Activated B cell treated with CpG ODN at 0.5 μM for 24 hours (primary cell): ENCODE results near the gene ERC2. TPM values are rescaled to one million over a fixed set of nuclear protein-coding genes. Genes with fewer than 3 reads are reported as not detected.

Experiments
- ATAC-seq: fragments of 200-7000 bp; cut with Tn5 transposase; one replicate; pipeline ENCODE4 v1.10.0; 2021; ENCODE audit warnings: low read depth, mild to moderate bottlenecking, moderate library complexity
- CTCF ChIA-PET: fragments of 350-600 bp; sonication (Branson Sonifier 250); formaldehyde crosslinking; loops from one replicate; lab custom pipeline; 2021; ENCODE audit warnings: antibody characterized with exemption; lab: Charles Lee
- POLR2A ChIA-PET: fragments of 350-600 bp; sonication (Branson Sonifier 250); formaldehyde crosslinking; loops from one replicate; lab custom pipeline; 2021; ENCODE audit warnings: antibody characterized with exemption; lab: Charles Lee
- DNase-seq: peaks from one replicate; pipeline ENCODE4 v3.0.0; 2022
- H3K27ac Mint-ChIP-seq: one replicate; pipeline ENCODE4 v1.8.0; 2020; ENCODE audit warnings: mixed read lengths
- H3K27me3 Mint-ChIP-seq: one replicate; pipeline ENCODE4 v1.8.0; 2021; ENCODE audit warnings: mixed read lengths
- H3K36me3 Mint-ChIP-seq: one replicate; pipeline ENCODE4 v1.8.0; 2021; ENCODE audit warnings: low read depth, mixed read lengths
- H3K4me1 Mint-ChIP-seq: one replicate; pipeline ENCODE4 v1.8.0; 2021; ENCODE audit warnings: mixed read lengths
- H3K4me3 Mint-ChIP-seq: one replicate; pipeline ENCODE4 v1.8.0; 2020; ENCODE audit warnings: mild to moderate bottlenecking, mixed read lengths
- H3K9me3 Mint-ChIP-seq: one replicate; pipeline ENCODE4 v1.8.0; 2020; ENCODE audit warnings: mixed read lengths
- intact Hi-C: fragments of 100-400 bp; cut with micrococcal nuclease; formaldehyde crosslinking; loops from one replicate; pipeline ENCODE4 v1.15.1; 2024
- total RNA-seq: library from RNA; stranded (reverse); gene quantifications from 2 replicates; pipeline ENCODE4 v1.2.3, GENCODE V29; 2022
- TF ChIP-seq, protein P1 (sequence below): fragments of 200-600 bp; IDR thresholded peaks from one replicate; pipeline ENCODE4 v1.8.0; 2022; ENCODE audit warnings: antibody characterized with exemption, mild to moderate bottlenecking

Gene ERC2
- total RNA-seq, 1 donor from 2014 or later: not detected

DNA sequence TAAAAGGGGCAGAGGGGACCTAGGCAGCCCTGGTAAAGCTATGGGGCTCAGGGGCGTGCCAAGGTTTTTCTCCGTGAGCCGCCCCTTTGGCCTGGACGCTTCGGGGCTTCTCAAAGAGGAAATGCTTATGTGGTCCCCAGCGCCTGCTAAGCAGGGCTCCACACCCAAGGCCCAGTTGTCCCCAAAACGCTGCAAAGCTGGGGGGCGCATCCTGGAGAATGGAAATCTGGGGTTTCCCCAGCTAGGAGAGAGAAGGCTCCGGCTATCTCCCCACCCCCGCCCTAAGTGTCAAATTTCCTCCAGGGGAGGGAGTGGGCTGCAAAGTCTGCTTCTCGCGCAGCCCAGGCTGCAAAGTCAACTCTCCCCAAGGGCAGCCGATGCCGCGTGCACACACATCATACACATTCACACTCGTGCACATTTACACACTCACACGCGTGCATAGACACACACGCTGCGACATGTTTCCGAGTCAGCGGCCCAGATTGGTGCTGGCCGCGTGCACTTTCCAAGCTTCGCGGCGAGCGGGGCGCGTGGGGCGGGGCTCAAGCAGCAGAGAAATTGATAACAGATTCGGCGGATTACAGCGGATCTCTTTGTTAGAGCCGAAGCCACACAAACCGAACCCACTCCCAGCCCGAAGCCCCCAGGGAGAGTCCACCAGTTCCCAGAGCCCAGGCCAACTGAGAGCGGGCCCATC is 985.6 kb downstream of the ERC2 start:
- Mint-ChIP-seq H3K27me3 (peaks cover 66% of the 10 kb centered on the region), H3K36me3 (no peaks in the 10 kb centered on the region), H3K27ac (no peak overlapping the region), H3K9me3 (no peaks in the 10 kb centered on the region), H3K4me1 (peaks cover 19% of the 10 kb centered on the region), H3K4me3 (no peak overlapping the region)
- TF ChIP-seq, protein P1, sequence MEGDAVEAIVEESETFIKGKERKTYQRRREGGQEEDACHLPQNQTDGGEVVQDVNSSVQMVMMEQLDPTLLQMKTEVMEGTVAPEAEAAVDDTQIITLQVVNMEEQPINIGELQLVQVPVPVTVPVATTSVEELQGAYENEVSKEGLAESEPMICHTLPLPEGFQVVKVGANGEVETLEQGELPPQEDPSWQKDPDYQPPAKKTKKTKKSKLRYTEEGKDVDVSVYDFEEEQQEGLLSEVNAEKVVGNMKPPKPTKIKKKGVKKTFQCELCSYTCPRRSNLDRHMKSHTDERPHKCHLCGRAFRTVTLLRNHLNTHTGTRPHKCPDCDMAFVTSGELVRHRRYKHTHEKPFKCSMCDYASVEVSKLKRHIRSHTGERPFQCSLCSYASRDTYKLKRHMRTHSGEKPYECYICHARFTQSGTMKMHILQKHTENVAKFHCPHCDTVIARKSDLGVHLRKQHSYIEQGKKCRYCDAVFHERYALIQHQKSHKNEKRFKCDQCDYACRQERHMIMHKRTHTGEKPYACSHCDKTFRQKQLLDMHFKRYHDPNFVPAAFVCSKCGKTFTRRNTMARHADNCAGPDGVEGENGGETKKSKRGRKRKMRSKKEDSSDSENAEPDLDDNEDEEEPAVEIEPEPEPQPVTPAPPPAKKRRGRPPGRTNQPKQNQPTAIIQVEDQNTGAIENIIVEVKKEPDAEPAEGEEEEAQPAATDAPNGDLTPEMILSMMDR: no peak
- POLR2A ChIA-PET: no interaction called here
- DNase-seq: no peak
- intact Hi-C loops: no loop called here
- CTCF ChIA-PET: no interaction called here
- ATAC-seq: no peak

DNA sequence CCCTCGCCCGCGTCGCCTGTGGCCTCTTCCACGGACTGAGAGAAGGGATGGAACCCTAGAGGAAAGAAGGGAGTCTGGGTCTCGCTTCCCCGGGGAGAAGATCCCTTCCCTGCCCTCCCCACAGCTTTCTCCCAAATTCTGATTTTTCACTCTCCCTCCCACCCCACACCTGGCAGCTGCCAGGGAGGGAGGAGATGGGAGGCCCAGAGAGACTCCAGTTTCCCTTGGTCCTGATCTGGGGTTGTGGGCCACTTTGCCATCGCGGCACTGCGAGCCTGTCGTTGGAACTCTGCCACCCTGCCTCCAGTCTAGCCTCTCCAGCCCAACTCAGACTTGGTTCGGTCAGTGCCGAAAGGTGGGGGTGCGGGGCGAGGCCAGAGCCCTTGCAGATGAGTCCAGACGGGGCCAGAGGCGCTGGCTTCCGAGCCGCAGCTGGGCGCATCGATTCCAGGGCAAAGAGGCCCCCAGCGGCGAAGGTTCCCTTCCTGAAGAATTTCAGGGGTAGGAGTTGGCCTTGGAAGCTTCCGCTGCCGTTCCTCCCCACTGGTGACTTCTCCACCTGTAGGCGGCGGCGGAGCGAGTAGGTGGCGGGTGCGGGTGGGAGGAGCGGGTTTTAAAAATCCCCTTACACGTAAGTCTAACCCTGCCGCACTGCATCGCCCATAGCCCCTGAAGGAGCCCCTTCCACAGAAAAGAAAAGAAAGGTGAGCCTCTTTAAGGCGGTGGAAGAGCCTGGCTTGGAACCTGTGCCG is 986.3 kb downstream of the ERC2 start:
- peaks cover 62% of the 10 kb centered on the region for H3K27me3 Mint-ChIP-seq
- no peaks in the 10 kb centered on the region for H3K36me3 Mint-ChIP-seq
- H3K4me1 Mint-ChIP-seq: peaks cover 15% of the 10 kb centered on the region
- H3K4me3 Mint-ChIP-seq: no peak overlapping the region
- ChIA-PET CTCF (no interaction called here), POLR2A (no interaction called here)
- H3K9me3 Mint-ChIP-seq: no peaks in the 10 kb centered on the region
- ATAC-seq (no peak), DNase-seq (no peak)
- intact Hi-C loops: no loop called here
- no peak overlapping the region for H3K27ac Mint-ChIP-seq
- TF ChIP-seq, protein P1: no peak

DNA sequence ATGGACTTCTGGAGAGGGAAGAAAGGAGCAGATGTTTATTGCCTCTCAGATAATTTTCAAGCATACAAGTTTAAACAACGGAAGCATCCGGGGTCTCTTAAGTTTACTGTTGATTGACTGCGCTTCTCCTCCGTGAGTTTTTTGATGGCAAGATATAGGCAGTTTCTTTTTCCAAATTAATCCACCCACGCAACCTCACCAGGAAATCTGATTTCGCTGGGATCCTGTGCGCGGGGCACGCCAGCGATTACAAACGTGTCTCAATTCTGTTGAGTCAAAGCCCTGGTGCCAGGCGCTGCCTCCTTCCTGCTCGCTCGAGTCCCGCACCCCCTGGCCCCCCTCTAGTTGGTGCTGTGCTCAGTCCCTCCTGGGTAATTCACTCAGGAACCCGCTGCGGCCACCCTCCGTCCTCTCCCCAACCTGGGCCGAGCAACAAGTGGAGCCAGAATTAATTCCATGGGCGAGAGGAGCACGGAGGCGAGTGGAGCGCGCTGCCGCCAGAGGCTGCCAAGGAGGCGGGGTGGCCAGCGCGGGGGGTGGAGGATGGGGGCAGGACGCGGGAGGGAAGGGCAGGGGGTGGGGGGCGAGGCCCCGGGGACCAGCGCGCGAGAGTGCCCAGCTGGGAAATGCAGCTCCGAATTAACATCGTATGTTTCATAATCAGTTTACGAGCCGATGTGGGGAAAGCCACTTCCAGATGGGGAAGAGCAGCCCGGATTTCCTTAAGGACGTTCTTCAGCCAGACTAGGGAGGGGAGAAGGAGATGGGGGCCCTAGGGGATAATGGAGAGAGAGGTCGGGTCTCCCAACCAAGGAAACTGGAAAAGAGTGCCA is 987.1 kb downstream of the ERC2 start:
- H3K9me3 Mint-ChIP-seq: no peaks in the 10 kb centered on the region
- no peaks in the 10 kb centered on the region for H3K36me3 Mint-ChIP-seq
- H3K27ac Mint-ChIP-seq: no peak overlapping the region
- CTCF ChIA-PET: no interaction called here
- H3K4me3 Mint-ChIP-seq: no peak overlapping the region
- peaks cover 9% of the 10 kb centered on the region for H3K4me1 Mint-ChIP-seq
- DNase-seq (no peak), ATAC-seq (no peak)
- TF ChIP-seq, protein P1: no peak
- intact Hi-C loops: no loop called here
- POLR2A ChIA-PET: no interaction called here
- H3K27me3 Mint-ChIP-seq: peaks cover 56% of the 10 kb centered on the region

DNA sequence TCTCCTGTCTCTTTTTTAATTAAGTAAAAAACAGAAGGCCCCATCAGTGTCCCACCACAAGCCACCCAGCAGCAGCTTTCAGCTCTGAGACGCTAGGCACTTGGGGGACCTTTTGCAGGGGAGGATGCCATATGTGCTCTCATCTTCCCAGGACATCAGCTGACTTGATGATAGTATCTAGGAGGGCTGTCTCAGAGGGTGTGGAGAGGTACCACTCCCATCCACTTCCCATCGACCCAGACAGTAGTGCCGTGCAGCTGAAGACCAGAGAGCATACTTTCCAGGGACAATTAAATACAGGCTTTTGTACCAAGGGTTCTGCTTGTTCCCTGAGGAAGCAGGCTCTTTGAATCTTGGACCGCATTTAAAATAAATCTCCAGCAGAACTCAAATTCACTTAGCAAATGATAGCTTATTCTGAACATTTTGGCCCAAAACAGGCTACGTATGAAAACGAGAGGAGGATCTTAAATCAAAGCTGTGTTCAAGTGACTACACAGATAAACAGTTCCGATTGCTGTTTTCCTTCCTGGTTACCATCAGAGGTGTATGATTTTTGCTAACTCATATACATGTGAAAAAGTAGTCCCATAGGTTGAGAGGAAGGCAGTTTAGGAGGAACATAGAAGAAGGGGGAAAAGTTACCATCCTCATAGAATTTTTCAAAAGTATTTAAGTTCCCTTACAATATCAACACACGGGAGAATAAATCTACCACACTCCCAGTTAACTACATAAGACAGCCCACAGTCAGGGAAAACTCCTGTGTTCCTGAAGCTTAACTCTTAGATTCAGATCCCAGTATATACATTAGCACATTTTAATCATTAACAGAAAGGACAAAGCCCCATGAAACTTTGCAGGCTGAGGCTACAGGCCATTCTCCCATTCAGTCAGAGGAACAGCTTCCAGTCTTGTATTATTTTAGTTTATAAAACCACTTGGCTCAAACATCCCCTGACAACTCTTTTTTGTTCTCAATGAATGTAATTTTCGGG is 990.7 kb downstream of the ERC2 start:
- Mint-ChIP-seq H3K9me3 (no peaks in the 10 kb centered on the region), H3K4me3 (no peak overlapping the region), H3K27me3 (peaks cover 40% of the 10 kb centered on the region), H3K36me3 (no peaks in the 10 kb centered on the region), H3K4me1 (no peaks in the 10 kb centered on the region), H3K27ac (no peak overlapping the region)
- ChIA-PET POLR2A (no interaction called here), CTCF (no interaction called here)
- DNase-seq (no peak), ATAC-seq (no peak)
- TF ChIP-seq, protein P1: no peak
- intact Hi-C loops: no loop called here
